Activated CD4-positive, alpha-beta T cell treated with anti-CD3 and anti-CD28 coated beads, Interleukin-2, Interleukin-4, amounts not matched to agents 100 ng/mL and 50 ng/mL, durations not matched to agents 16 hours and 8 hours (primary cell): ENCODE data around the gene TANGO2.

Source experiments
- DNase-seq: peaks from one replicate; pipeline ENCODE4 v3.0.0-alpha.2; 2020; ENCODE audit warnings: low spot score

TANGO2 gene

DNA sequence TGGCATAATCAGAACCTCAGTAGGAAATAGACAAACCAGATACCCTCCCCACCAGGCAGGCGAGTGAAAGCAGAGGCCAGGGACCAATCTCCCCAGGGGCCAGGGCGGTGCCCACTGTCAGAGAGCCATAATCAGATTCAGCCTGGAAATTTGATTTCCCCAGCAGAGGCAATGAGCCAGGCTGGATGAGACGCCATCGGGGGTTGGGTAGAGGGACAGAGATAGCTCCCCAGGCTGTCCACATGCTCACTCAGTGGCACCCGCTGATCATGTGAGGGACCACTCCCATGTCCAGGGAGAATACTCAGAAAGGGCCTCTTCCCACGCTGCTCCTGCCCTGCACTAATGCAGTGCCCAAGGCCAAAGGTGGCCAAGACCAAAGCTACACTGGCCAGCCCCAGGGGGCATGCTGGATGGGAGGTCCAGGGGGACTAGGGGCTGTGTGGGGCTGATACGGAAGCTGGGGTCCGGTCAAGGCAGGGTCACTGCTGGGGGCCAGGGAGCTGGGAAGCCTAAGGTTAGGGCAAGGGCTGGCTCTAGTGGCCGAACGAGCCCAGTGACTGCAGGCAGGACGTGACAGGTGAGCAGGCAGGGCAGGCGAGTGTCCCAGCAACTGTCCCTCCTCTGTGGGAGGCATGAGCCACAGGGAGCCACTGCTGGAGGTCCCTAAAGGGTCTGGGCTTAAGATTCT, 24.1 kb upstream of the TANGO2 start:
- no peak for DNase-seq

DNA sequence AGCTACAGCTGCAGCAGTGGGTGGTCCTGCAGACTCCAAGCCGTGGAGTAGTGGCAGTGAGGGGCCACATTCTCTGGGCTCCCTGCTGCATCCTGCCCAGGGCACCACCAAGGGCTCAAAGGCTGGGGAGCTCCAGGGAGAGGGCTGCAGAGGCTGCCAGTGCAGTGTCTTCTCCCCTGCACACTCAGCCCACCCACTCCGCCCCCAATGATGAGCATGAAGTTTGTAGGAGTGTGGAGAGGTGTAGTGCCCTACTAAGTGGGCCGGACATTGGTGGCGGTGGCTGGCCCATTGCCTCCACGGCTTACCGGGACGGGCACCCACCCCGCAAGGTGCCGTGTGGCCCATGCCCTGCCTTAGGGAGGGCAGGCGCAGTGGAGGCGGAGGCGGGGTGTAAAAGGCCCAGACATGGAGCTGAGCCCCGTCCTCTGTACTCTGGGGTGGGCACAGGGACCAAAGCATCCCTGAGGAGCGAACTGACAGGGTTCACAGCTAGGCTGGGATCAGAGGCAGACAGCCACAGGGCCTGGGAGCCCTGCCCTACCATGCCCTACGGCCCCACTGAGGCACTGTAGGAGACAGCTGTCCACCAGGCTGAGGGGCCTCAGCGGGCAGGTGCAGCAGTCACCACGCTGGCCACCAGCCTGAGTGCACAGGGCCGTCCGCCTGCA, 23.2 kb upstream of the TANGO2 start:
- DNase-seq = no peak

DNA sequence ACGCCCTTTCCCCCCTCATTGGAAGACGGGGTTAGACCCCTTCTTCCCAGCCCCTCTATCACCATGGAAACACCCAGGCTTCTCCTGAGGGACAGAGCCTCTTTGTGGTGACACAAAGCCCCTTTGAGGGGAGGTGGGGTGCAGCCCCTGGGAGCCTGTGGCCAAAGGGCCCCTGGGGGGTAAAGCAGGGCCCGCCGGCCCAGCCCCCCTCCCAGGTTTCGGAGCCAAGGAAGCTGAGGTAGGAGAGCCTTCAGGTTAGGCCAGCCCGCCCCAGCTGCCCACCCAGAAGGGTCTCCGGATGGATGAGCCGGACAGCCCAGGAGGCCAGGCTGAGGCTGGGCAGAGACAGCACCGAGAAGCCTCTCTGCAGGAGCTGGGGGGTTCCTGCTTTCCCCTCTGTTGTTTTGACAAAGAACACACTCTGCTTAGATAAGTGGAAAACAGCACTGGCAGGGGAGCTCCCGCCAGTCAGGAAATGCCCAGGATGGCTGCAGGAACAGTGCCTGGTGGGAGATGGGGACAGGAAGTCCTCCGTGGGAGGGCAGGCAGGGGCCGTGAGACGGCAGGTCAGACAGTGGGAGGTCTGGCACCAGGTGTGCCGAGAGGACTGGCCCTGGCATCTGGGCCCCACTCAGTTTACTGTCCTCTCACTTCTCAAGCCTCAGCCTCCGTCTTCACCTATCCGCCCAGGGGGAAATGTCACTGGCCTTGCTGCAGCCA, 22.5 kb upstream of the TANGO2 start:
- no peak for DNase-seq

DNA sequence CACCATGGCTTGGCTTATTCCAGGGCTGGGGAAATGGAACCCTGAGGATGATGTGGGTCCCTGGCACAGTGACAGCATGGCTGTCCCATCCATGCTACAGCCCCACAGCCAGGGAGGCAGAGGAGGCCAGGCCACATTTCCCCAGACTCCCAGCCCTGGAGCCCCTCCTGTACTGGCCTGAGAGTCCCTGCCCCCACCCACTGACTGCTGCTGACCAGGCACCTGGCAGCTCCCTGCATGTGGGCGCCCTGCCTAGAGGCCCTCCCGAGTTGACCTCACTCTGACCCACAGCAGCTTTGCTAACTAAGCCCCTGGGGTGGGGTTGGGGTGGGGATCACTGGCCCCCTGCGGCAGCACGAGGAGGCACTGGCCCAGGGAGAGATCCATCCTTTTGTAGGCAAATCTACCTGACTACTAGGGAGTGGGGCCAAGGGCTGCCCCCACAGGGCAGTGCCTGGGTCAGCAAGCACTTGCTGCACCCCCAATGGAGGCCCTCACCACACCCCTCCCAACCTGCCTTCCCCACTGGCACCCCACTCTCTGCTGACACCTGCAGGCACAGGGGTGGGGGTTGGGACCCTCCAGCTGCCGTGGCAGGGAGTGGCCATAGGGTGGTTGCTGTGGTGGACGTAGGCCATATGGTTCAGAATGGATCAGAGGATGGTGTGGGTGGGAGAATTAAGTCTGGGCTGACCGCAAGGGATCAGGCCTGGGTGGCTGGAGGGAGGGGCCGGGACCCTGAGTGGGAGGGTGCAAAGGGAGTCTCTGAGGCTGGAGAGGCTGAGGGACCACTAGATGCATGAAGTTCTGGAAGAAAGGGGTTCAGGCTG, 21.7 kb upstream of the TANGO2 start:
- DNase-seq = no peak

DNA sequence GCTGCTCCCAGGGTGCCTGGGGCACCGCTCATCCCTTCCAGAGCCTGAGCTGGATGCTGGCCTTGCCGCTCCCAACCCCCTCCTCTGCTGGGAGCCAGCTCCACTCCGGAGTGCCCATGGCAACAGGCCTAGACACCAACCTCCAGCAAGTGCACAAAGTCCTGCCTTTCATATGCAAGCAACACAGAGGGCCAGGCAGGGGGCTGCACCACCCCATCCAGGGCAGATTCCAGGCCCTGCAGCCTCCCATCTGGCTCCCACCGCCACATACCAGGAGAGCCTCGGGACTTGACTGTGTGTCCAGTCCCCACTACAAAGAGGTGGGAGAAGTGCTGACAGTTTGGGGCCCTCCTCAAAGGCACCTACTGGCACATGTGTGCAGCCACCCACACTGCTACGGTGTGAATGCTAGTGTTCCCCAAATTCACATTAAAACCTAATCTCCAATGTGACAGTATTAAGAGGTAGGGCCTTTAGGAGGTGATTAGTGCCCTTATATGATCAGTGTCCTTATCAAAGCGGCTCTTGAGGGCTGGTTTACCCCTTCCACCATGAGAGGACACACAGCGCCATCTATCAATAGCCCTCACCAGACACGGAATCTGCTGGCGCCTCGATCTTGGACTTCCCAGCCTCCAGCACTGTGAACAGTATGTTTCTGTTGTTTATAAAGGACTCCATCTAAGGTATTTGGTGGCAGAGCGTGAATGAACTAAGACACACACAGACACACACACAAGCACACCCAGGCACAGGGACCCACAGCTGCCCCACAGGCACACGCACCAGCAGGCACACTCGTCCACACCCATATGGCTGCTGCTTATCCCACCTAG, 20.4 kb upstream of the TANGO2 start:
- no peak for DNase-seq

DNA sequence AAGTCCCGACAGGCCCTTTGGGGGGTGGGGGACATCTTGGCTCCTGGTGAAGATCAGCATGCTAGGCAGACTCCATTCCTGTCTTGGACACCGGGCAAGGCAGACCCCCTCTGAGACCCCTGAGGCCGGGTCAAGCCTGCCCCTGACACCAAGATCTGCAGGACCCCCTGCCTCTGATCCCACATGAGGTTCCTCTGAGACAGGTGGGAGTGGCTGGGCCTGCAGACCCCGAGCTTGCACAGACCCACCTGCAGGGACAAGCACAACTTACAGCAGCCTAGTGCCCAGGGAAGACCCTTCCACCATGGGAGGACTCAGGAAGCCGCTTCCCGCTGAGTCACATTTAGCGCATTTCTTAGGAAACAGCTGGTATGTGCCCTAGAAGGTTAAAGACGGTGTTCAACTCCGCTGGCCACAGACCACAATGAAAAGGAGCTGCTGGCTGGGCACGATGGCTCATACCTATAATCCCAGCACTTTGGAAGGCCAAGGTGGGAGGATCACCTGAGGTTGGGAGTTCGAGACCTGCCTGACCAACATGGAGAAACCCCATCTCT, 19.8 kb upstream of the TANGO2 start:
- DNase-seq = no peak

DNA sequence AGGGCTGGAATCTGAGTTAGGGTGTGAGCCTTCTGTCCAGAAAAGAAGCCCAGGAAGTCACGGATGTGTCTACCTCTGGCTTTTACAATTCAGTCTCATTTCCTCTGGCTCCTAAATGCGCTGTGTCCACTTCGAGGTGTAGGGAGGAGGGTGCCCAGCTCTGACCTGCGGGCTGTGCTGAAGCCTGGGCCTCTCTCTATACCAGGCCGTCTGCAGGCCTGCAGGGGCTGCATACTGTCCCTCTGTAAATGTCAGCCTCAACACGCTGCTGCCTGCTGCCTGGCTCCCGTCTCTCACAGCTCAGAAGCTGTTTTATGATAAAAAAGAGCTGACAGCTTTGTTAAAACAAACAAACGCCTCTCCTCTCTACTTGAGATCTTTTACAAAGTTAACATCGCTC, 18.8 kb upstream of the TANGO2 start:
- no peak for DNase-seq

DNA sequence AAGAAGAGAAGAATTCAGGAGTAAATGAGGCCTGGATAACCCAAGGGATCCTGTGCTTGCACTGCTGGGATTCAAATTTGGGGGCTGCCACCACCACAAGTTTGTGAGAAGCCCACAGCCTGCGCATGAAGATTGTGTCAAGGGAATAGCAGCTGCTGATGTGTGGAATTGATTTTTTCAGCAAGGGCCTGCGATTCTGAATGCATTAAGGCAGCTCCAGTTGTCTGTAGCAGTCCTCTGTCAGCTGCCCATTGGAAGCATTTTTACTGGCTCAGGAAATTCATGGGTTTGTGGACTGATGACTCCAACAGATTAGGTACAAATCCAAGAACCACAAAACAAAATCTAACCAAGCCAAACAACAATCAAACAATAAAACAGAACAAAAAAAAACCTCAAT, 18.3 kb upstream of the TANGO2 start:
- DNase-seq = no peak

DNA sequence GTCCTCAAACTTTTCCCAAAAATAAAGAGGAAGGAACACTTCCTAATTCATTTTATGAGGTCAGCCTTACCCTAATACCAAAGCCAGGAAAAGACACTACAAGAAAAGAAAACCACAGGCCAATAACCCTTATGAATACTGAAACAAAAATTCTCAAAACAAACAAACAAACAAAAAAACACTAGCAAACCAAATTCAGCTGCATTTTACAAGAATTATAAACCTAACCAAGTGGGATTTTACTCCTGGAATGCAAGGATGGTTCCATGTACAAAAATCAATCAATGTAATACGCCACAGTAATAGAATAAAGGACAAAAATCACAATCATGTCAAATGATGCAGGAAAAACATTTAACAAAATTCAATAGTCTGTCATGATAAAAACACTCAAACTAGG, 17.6 kb upstream of the TANGO2 start:
- no peak for DNase-seq

DNA sequence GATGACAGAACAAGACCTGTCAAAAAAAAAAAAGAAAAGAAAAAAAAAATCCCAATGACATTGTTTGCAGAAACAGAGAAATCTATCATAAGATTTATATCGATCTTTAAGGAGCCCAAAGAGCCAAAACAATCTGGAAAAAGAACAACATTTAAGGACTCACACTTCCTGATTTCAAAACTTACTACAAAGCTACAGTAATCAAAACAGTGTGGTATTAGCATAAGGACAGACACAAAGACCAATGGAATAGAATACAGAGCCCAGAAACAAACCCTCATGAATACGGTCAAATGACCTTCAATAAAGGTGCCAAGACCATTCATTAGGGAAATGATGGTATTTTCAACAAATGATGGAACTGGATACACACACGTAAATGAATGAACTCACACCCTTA, 16.4 kb upstream of the TANGO2 start:
- DNase-seq = no peak

DNA sequence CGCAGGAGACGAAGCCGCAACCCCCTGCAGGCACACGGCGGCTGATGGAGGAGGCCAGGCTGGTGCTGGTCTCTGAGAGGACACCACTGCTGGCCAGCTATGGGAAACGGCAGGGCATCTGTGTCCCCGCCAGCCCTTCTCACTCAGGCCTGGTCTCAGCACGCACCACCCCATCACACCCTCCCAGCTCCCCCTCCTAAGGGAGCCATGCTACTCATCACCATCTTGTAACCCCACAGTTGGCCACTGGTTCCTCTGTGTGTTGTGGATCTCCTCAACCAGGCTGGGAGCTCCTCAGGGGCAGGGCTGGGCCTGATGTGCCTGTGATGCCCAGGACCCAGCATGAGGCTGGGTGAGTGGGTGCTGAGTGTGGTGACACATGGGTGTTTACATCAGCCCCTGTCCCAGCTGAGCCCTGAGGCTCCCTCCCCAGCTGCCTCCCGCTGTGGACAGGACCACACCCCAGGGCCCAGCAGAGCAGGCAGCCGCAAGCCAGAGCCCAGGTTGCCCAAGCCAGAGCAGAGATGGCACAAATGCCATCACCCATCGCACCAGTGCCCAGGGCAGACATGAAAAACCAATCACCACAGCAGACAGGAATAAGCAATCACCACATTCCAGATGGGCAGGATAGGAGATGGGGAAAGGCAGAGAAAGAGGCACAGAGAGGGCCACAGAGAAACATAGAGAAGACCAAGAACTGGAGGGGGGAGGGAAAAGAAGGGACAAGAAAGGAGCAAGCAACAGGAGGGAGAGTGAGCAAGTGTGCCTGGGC, 12.5 kb upstream of the TANGO2 start:
- DNase-seq = no peak

DNA sequence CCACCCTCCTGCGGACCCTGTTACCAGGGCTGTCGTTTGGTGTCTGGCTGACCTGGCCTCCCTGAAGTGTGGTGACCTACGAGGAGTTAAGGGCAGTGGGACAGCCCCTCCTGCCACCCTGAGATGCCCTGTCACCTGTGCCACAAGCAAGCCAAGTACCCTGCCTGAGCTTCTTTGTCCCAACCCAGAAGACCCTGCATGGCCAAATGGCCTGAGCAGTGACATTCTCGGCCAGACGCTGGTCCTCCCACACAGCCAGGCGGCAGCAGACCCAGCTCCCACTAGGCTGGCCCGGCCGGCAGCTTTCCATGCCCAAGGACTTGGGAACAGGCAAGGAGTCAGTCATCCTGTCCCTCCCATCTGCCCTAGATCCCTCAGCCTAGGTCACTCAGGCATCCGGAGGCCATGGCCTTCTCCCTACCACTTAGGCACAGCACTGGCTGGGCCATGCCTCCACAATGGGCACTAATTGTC, 11.9 kb upstream of the TANGO2 start:
- DNase-seq = no peak

DNA sequence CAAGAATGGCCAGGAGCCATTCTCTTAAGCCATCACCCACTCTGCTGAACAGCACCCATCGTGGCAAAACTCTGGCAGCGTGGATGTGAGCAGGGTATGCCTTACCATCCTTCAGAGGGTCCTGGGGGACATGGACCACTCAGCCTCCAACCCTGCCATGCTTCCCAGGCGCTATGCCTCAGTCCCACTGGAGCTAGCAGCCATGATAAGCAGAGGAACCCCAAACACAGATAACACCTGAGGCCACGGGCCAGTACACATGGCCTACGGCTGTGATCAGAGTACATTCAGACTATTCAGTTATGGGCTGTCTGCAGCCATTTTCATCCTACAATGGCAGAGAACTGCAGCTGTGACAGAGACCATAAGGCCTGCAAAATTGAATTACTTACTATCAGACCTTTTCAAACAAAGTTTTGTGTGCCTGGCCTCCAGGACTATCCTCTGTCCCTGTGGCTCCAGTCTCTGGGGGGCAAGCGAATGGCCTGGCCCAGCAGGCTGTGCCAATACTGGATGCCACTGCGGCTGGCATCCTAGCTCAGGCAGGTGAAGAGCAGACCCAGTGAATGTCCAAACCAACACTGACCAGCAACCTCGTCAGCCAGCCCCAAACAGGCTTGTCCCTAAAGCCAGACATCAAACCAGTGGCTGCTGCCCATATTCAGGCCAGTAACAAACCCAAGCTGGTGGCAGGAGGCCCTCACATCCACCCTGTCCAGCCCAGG, 11.2 kb upstream of the TANGO2 start:
- no peak for DNase-seq

DNA sequence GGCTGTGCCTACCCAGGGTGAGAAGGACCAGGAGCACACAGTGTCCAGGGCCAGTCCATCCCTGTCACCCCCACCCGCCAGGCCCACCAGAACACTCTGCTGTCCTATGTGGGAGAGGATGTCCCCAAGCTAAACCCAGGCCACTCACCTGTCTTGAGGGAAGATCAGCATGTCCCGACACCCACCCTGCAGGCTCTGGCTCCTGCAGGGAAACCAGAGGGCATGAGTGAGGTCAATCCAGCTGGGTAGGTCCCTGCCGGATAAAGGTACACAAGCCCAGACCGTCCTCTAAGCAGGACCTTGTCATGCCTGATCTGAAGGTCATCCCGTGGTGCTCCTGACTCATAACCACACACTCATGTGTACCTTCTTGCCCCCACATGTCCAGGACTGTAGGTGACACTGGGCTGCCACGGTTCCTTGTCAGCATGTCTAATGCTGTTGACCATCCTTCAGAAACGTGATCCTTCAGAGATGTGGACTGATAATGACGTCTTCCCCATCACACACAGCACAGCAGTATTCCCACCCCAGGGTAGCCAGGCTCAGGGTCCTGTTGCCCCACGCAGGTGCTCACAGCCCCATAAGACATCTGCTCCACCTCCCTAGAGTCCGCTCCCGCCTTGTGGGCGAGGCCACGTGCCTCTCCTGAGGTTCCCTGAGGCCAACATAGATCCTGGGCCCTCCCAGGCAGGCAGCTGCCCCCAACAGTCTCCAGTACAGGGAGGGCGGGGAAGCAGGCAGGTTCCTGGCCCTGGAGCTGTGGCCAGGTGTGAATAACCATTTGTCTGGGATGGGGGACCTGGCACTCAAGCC, 10.4 kb upstream of the TANGO2 start:
- no peak for DNase-seq

DNA sequence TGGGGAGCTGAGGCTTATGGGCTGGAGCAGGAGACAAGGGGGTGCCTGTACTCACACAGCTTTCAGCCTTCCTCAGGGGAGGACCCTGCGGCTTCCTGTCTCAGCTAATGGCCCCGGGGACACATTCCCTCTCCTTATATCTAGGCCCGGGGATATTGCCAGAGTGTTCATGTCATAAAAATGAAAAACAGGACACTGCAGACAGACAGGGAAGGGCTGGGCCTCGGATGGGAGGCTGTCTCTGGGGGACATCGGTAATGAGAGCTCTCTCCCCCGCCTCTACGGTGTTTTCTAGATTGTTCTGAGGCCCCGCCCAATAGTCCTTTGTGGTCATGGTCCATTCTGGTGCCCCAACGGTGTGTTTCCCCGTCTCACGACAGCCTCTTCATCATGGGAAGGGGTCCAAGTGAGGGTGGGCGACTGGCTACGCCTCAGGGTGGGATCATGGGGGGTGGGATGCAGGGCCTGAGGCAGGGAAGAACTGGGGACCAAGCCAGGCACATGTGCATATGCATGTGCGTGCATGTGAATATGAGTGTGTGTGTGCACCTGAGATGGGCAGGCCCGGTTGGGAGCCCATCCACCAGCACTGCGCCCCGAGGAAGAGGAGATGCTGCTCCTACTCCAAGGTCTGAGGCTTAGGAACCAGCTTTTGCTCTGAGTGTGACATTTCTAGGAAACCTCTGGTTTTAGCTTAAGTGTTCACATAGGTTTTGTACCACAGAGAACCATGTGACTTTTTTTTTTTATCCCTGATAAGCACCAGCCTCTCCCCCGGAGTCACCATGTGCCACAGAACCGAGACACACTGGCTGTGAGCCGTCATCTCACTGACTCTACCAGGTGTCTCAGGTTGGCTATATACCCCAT, 9.6 kb upstream of the TANGO2 start:
- no peak for DNase-seq

DNA sequence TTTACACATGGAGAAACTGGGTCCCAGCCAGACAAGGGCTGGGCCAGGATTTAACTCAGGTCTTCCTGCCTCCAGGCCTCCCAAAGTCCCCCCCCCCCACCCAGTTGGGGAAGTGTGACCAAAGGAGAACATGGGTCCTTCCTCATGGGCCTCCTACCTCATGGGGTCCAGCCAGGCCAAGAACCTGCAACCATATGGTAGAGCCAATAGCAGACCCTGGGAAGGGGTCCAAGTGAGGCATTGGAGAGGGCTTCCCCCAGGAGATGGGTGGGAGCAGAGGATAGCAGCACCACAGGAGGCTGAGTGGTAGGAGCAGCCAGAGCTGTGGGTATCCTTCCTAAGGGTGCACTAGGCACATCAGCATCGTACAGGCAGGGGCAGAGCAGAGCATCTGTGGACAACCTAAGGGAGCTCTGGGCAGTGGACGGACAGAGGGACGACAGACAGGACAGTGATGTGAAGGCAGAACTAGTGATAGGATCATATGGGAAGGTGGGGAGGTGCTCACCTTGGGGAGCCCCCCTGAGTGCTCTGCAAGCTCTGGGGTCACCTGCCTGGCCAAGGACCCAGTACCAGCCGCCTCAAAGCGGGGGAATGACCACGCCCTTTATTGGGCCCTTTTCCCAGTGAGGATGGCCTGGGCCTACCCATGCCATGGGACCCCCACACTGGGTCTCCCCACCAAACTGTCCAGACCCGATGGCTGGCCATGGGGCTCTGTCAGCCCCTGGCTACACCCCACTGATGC, 8.7 kb upstream of the TANGO2 start:
- no peak for DNase-seq

DNA sequence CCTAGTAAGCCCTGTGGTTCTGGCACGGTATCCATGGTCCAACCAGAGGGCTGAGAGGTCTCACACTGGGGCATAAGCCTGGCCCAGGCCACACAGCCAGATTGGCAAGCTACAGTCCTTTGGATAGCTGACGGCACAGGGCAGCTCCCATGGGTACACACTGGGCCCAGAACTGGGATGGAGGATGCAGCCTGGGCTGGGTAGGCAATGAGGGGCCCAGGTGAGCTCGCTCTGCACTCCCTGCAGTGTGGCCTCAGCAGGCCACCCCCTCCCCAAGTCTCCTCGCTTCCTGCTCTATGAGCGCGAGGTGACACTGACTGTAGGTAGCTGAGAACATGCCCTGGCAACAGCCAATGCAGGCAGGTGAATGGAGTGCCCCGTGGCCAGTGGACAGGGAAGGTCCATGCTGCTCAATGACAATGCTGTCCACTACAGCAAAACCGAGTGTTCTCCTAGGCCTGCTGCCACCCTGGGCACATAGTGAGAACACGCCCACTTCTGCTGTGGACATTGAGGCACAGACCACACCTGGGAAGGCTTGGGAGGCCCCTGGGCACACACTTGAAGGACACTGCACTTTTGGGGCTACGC, 8.1 kb upstream of the TANGO2 start:
- no peak for DNase-seq
